HTR-8/SVneo (cell line): ENCODE measurements around the gene SORD.

Source experiments
- DNase-seq: peaks from one replicate; pipeline ENCODE4 v3.0.0; 2011; ENCODE audit warnings: low spot score, mixed read lengths; ENCODE audit not compliant: insufficient read length
- FAIRE-seq: peaks from 2 replicates; lab custom pipeline; 2011; peaks lifted over from hg19 to GRCh38; lab: Jason Lieb, UNC

The SORD gene

GRCh38 chr15:45113380-45113990 lies 90.5 kb downstream of the SORD start:
- no peak for DNase-seq
- no peak for FAIRE-seq

DNA sequence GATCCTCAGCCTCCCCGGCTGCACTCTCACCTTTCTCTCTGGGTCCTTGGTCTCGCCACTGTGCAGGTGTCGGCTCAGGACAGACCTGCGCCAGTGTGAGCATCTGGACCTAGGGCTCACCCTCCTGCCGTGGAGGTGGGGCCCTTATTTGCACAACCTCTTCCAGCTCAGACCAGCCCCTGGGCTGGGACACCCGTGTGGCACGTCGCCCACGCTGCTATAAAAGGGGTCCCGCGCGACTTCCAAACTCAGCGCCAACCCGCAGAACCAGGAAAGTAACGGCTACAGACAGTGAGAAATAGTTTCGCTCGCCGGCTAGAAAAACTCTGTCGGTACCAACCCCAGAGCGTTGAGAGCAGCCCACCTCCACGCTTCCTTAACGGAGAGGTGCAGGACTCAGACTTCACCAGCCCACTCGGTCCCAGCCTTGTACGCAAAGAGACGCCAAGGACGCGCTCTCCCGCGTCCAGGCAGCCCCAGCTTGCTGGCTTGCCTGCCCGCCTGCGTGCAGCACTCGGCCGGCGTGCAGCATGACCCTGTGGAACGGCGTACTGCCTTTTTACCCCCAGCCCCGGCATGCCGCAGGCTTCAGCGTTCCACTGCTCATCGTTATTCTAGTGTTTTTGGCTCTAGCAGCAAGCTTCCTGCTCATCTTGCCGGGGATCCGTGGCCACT lies 91.2 kb downstream of the SORD start, which contains the start of the genes DUOX2 and DUOXA2:
Gene DUOX2 (minus strand): TSS at position 97 of the 675 bp plus-strand sequence. CDS start 761 bp downstream, outside the sequence.
Gene DUOXA2 (plus strand): TSS at position 251 of the 675 bp plus-strand sequence. CDS start 280 bp downstream, at position 531.
- no peak for FAIRE-seq
- DNase-seq = no peak

GRCh38 chr15:45114751-45115085 lies 91.7 kb downstream of the SORD start:
- DNase-seq (no peak), FAIRE-seq (no peak)

GRCh38 chr15:45115312-45115820 lies 92.4 kb downstream of the SORD start:
- DNase-seq (no peak), FAIRE-seq (no peak)

GRCh38 chr15:45116006-45116481 lies 93.0 kb downstream of the SORD start:
- no peak for FAIRE-seq
- no peak for DNase-seq

GRCh38 chr15:45116482-45117307 lies 93.7 kb downstream of the SORD start:
- FAIRE-seq (no peak), DNase-seq (no peak)

- no peak for DNase-seq
- FAIRE-seq = no peak
Measured at GRCh38 chr15:45117308-45118130, 94.5 kb downstream of the SORD start.

DNA sequence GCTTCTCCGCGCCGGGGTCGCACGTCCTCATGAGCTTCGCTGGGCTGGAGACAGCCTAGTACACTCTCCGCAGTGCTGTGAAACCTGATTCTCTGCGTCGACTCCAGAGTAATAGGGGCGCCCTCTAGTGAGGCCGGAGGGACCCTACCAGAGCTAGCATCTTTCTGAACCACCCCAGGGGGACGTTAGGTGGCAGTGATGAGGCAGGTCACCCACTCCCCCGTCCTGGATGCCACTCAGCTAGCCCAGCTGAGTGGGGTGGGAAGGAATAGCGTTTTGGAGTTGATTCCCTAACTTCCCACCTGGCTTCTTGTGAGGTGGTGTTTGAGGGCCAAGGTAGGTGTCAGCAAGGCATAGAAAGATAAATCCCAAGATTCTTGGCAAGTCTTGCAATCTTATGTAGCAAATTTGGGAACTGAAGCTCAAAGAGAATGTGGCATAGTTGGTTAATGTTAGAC lies 95.2 kb downstream of the SORD start:
- peak; percentile 59 for FAIRE-seq
- DNase-seq = peak; percentile 90

- FAIRE-seq (no peak), DNase-seq (no peak)
Measured at GRCh38 chr15:45118996-45119395, 96.0 kb downstream of the SORD start.

GRCh38 chr15:45120081-45120972 lies 97.3 kb downstream of the SORD start:
- DNase-seq = no peak
- FAIRE-seq = no peak

- DNase-seq = no peak
- no peak for FAIRE-seq
Measured at GRCh38 chr15:45121020-45121419, 98.0 kb downstream of the SORD start.

GRCh38 chr15:45121706-45122417 lies 98.9 kb downstream of the SORD start:
- FAIRE-seq (no peak), DNase-seq (peak; percentile 50)

DNA sequence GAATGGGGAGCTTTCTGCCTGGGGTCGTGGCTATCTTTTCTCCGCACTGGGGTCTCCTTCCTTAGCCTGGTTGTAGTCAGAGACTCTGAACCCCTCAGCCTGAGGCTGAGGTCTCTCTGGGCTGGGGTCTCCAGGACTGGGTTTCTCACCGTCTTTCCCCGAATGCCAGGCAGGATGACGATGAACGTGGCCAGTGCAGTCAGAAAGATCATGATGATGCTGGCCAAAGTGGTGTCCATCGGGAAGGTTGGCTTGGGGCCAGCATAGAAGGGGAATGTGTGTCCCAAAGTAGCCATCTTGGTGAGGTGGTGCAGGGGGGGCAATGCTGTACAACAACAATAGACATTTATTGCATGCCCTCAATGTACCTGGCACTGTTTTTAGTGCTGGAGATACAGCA lies 99.7 kb downstream of the SORD start:
- FAIRE-seq (no peak), DNase-seq (no peak)

DNA sequence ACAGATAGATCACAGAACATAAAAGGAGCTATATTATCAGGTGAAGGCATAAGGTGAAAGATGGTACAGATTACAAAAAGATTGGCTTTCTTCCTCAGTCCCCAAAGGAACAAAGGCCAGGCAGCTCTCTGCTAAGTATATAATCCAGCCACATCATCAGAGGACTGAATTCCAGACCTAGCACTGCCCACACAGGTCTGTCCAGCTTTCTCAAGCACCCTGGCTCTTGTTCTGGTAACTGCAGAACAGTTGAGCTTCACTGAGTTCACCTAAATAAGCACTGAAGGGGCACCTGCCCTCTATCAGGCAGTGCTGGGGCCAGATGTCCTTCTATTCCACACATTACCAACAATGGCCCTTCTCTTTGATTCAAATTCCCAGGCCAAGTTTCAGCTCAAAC lies 100.4 kb downstream of the SORD start:
- no peak for FAIRE-seq
- no peak for DNase-seq

GRCh38 chr15:45126535-45127158 lies 103.7 kb downstream of the SORD start:
- DNase-seq (no peak), FAIRE-seq (peak; percentile 9)
